SK-N-MC (cell line): ENCODE results near the gene FANK1.
"Not testable (repeated sequence)": the region's sequence is repeated elsewhere in the genome, so short reads cannot be mapped to it uniquely, and the experiment has no call there.

Source experiments
- EZH2 ChIP-seq: fragments of 200-600 bp; sonication (generic); IDR thresholded peaks from one replicate; pipeline ENCODE4 v1.6.1; 2017; ENCODE audit warnings: antibody characterized with exemption
- FOXP2 ChIP-seq: optimal IDR thresholded peaks from 2 replicates; pipeline ENCODE3; 2011; ENCODE audit warnings: mild to moderate bottlenecking, moderate library complexity; ENCODE audit not compliant: insufficient read depth; ENCODE audit errors: extremely low read length, control extremely low read depth
- POLR2AphosphoS5 ChIP-seq: IDR thresholded peaks from 2 replicates; pipeline ENCODE4 v1.6.1; 2012; ENCODE audit warnings: mild to moderate bottlenecking, low read depth, low read length, borderline replicate concordance

DNA sequence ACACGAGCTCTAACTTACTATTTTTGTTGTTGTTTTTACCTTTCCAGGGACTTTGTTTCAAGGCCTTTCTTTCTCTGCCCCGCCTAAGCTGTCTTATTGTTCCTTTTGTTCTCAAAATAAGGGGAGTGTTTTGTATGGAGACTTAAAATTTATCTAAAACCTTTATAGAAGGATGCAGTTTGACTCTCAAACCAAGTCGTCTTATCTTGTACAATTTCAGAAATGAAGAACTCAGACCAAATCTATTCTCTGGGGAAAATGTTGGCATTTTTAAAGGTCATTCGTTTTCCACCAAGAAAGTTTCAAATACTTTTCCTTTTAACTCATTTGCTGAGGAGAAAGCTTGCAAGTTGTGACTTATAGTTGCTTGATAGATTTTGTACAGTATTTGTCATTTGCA, 953 bp downstream of the FANK1 start:
- TF ChIP-seq EZH2, POLR2AphosphoS5, FOXP2: not testable (repeated sequence)
